Measurements from ENCODE around the gene OR51D1. TPM values are rescaled to one million over a fixed set of nuclear protein-coding genes. Genes with fewer than 3 reads are reported as not detected.

OR51D1 gene
- not detected in 2 replicates for total RNA-seq (2014; rRNA removed; shearing (Covaris generic))
- not detected in 2 replicates for polyA plus RNA-seq (2016; fragmentation: Nextera tagmentation; extraction: Ambion mirVana)

GRCh38 chr11:4636962-4637661, at the start of gene OR51D1:
TSS of gene OR51D1 (plus strand) at chr11:4637477. CDS start at chr11:4639791, 2,314 bp downstream.
- 0 out of 2 replicates have a peak within 1 kb of the TSS, but pooled peaks have one; percentile 33 for H3K4me3 ChIP-seq
- peak; percentile 72 for DNase-seq
- no peaks in the 10 kb centered on the region for H3K36me3 ChIP-seq (ENCODE audit: low read depth)
- H3K9me3 ChIP-seq (ENCODE audit: low read depth) = no peaks in the 10 kb centered on the region
- in situ Hi-C loops (cut with MboI) = loop anchor here (25.0 kb wide), 1 partner anchor 750 kb away; the partner anchor contains the start of gene OR51M1
- no peaks in the 10 kb centered on the region for H4K20me1 ChIP-seq (ENCODE audit: insufficient read depth)
- WGBS, 2 experiments (ENCODE audit: low coverage in 1 of 2, low lambda C conversion rate in 2 of 2, missing lambda C conversion rate in 2 of 2) = 22 to 23% methylated on average over 20 to 21 of the region's 21 CpGs
- H3K4me1 ChIP-seq (ENCODE audit: insufficient read depth) = no peaks in the 10 kb centered on the region
- no peaks in the 10 kb centered on the region for H3K9me2 ChIP-seq (ENCODE audit: insufficient read depth)
- no peaks in the 10 kb centered on the region for H3K79me2 ChIP-seq (ENCODE audit: insufficient read depth)
- H3K9ac ChIP-seq = no peak within 1 kb of the TSS
- H3K27ac ChIP-seq = no peak within 1 kb of the TSS
- TF ChIP-seq EZH2 (IDR thresholded peaks at IDR 0.05; ENCODE audit: insufficient read depth, poor library complexity, severe bottlenecking) = no peak
- no peak for TF ChIP-seq EZH2phosphoT487 (IDR thresholded peaks at IDR 0.05; ENCODE audit: insufficient read depth, low read depth)
- H3K27me3 ChIP-seq (replicated peaks; ENCODE audit: insufficient read depth) = peaks cover 14% of the 10 kb centered on the region; the same call in 1 of the 2 replicates
- H3F3A ChIP-seq (ENCODE audit: insufficient read depth) = no peaks in the 10 kb centered on the region
- no peak within 1 kb of the TSS for H3K4me2 ChIP-seq (ENCODE audit: unreplicated experiment)
- H2AFZ ChIP-seq = no peak within 1 kb of the TSS

GRCh38 chr11:4589017-4589416, 48.3 kb upstream of the OR51D1 start:
- DNase-seq = no peak
- H3K9ac ChIP-seq = no peak overlapping the region

GRCh38 chr11:4593739-4594138, 43.5 kb upstream of the OR51D1 start, which contains the start of gene OR52I1:
TSS of gene OR52I1 (plus strand) at chr11:4594039. CDS start at chr11:4594039, 0 bp downstream.
- Histone ChIP-seq H3K9ac (no peak within 1 kb of the TSS), H3K4me3 (no peak within 1 kb of the TSS), H3K79me2 (ENCODE audit: insufficient read depth) (no peaks in the 10 kb centered on the region), H3K9me3 (ENCODE audit: low read depth) (no peaks in the 10 kb centered on the region), H3F3A (ENCODE audit: insufficient read depth) (no peaks in the 10 kb centered on the region), H3K27me3 (replicated peaks; ENCODE audit: insufficient read depth) (no peaks in the 10 kb centered on the region), H2AFZ (no peak within 1 kb of the TSS), H3K4me2 (ENCODE audit: unreplicated experiment) (no peak within 1 kb of the TSS), H3K27ac (no peak within 1 kb of the TSS), H3K4me1 (ENCODE audit: insufficient read depth) (no peaks in the 10 kb centered on the region), H3K36me3 (ENCODE audit: low read depth) (no peaks in the 10 kb centered on the region), H4K20me1 (ENCODE audit: insufficient read depth) (no peaks in the 10 kb centered on the region), H3K9me2 (ENCODE audit: insufficient read depth) (no peaks in the 10 kb centered on the region)
- in situ Hi-C loops (cut with MboI) = no loop called here
- WGBS, 2 experiments (ENCODE audit: low coverage in 1 of 2, low lambda C conversion rate in 2 of 2, missing lambda C conversion rate in 2 of 2) = 84 to 100% methylated on average over 1 of the region's 1 CpG
- no peak for DNase-seq
- TF ChIP-seq EZH2phosphoT487 (IDR thresholded peaks at IDR 0.05; ENCODE audit: insufficient read depth, low read depth) = no peak
- TF ChIP-seq EZH2 (IDR thresholded peaks at IDR 0.05; ENCODE audit: insufficient read depth, poor library complexity, severe bottlenecking) = no peak

More at GRCh38 chr11:4589017-4589416, 48.3 kb upstream of the OR51D1 start:
- Histone ChIP-seq H3K4me2 (ENCODE audit: unreplicated experiment) (no peak overlapping the region), H3K9me2 (ENCODE audit: insufficient read depth) (no peaks in the 10 kb centered on the region), H2AFZ (no peak overlapping the region), H3K4me3 (no peak overlapping the region), H3K27ac (no peak overlapping the region), H4K20me1 (ENCODE audit: insufficient read depth) (no peaks in the 10 kb centered on the region), H3K79me2 (ENCODE audit: insufficient read depth) (no peaks in the 10 kb centered on the region), H3K36me3 (ENCODE audit: low read depth) (no peaks in the 10 kb centered on the region), H3F3A (ENCODE audit: insufficient read depth) (no peaks in the 10 kb centered on the region), H3K4me1 (ENCODE audit: insufficient read depth) (no peaks in the 10 kb centered on the region), H3K9me3 (ENCODE audit: low read depth) (no peaks in the 10 kb centered on the region), H3K27me3 (replicated peaks; ENCODE audit: insufficient read depth) (no peaks in the 10 kb centered on the region)
- in situ Hi-C loops (cut with MboI) = no loop called here
- 43 to 56% methylated on average over 3 of the region's 3 CpGs for WGBS, 2 experiments (ENCODE audit: low coverage in 1 of 2, low lambda C conversion rate in 2 of 2, missing lambda C conversion rate in 2 of 2)
- no peak for TF ChIP-seq EZH2 (IDR thresholded peaks at IDR 0.05; ENCODE audit: insufficient read depth, poor library complexity, severe bottlenecking)
- TF ChIP-seq EZH2phosphoT487 (IDR thresholded peaks at IDR 0.05; ENCODE audit: insufficient read depth, low read depth) = no peak

GRCh38 chr11:4605057-4605456, 32.2 kb upstream of the OR51D1 start:
- in situ Hi-C loops (cut with MboI) = no loop called here

More at GRCh38 chr11:4605057-4605456, 32.2 kb upstream of the OR51D1 start:
- no peaks in the 10 kb centered on the region for H3F3A ChIP-seq (ENCODE audit: insufficient read depth)
- peaks cover 8% of the 10 kb centered on the region; the same call in 1 of the 2 replicates for H3K79me2 ChIP-seq (ENCODE audit: insufficient read depth)
- no peak overlapping the region for H2AFZ ChIP-seq
- no peaks in the 10 kb centered on the region for H3K9me3 ChIP-seq (ENCODE audit: low read depth)
- no peak overlapping the region for H3K4me3 ChIP-seq
- H3K4me2 ChIP-seq (ENCODE audit: unreplicated experiment) = no peak overlapping the region
- H3K9ac ChIP-seq = no peak overlapping the region
- no peaks in the 10 kb centered on the region for H4K20me1 ChIP-seq (ENCODE audit: insufficient read depth)
- H3K9me2 ChIP-seq (ENCODE audit: insufficient read depth) = no peaks in the 10 kb centered on the region
- H3K27me3 ChIP-seq (replicated peaks; ENCODE audit: insufficient read depth) = no peaks in the 10 kb centered on the region
- H3K4me1 ChIP-seq (ENCODE audit: insufficient read depth) = peaks cover 5% of the 10 kb centered on the region; the same call in 1 of the 2 replicates
- no peak for TF ChIP-seq EZH2phosphoT487 (IDR thresholded peaks at IDR 0.05; ENCODE audit: insufficient read depth, low read depth)
- no peak for TF ChIP-seq EZH2 (IDR thresholded peaks at IDR 0.05; ENCODE audit: insufficient read depth, poor library complexity, severe bottlenecking)
- DNase-seq = no peak
- H3K27ac ChIP-seq = no peak overlapping the region
- H3K36me3 ChIP-seq (ENCODE audit: low read depth) = no peaks in the 10 kb centered on the region
- 82% methylated on average over 4 of the region's 4 CpGs for WGBS, 2 experiments (ENCODE audit: low coverage in 1 of 2, low lambda C conversion rate in 2 of 2, missing lambda C conversion rate in 2 of 2)
